Measurements from ENCODE around the gene SIDT2. TPM values are rescaled to one million over a fixed set of nuclear protein-coding genes. Genes with fewer than 3 reads are reported as not detected.

Gene SIDT2
- polyA plus RNA-seq, 1 experiment = 32.5 TPM

DNA sequence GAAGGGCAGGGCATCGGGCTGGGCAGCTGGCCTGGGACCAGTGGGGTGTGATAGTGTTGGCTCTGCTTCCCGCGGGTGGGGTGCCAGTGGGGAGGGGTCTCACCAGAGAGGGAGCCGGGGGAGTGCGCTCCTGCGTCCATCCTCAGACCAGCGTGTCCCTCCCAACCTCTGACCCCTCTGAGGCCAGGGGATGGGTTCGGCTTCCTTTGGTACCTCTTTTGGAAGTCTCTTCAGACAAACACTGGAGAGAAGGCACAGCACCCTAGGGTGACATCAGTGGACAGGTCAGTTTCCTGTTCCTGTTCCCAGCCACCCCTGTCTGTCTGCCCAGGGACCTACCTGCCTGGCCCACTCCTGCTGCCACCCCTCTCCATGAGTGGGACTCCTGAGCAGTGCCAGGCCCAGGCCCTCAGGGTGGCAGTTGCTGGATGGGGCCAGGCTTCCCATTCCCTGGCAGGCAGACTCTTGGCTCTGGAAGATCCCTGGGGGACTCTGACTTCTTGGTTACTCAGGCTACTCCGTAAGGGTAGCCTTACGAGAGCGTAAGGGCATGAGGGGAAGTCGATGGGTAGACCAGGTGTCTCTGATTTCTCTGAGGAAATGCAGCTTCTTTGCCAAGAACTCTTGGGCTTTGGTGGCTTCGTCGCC, 23.2 kb downstream of the SIDT2 start:
- POLR2A ChIA-PET = interaction anchor here (0.7 to 2.6 kb wide), 5 partner anchors 20 to 58 kb away, joined by 3 to 12 read pairs (median 4); partner anchors contain the start of genes PAFAH1B2 and SIDT2
- H3K4me3 ChIP-seq (ENCODE audit: low read depth, low read length) = peak overlapping the region; percentile 88
- no peak for DNase-seq (ENCODE audit: low read depth, low spot score)
- peak overlapping the region; percentile 96 for H3K27ac ChIP-seq (ENCODE audit: low read depth, low read length)
- H3K27me3 ChIP-seq (ENCODE audit: control insufficient read depth, insufficient read depth, low read length) = no peaks in the 10 kb centered on the region
- CTCF ChIA-PET = interaction anchor here (0.8 to 3.4 kb wide), 3 partner anchors 21 to 25 kb away, joined by 3 to 9 read pairs (median 3); no protein-coding TSS in a partner anchor
- TF ChIP-seq, protein P1, sequence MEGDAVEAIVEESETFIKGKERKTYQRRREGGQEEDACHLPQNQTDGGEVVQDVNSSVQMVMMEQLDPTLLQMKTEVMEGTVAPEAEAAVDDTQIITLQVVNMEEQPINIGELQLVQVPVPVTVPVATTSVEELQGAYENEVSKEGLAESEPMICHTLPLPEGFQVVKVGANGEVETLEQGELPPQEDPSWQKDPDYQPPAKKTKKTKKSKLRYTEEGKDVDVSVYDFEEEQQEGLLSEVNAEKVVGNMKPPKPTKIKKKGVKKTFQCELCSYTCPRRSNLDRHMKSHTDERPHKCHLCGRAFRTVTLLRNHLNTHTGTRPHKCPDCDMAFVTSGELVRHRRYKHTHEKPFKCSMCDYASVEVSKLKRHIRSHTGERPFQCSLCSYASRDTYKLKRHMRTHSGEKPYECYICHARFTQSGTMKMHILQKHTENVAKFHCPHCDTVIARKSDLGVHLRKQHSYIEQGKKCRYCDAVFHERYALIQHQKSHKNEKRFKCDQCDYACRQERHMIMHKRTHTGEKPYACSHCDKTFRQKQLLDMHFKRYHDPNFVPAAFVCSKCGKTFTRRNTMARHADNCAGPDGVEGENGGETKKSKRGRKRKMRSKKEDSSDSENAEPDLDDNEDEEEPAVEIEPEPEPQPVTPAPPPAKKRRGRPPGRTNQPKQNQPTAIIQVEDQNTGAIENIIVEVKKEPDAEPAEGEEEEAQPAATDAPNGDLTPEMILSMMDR (IDR thresholded peaks at IDR 0.05; ENCODE audit: low read depth, low read length) = no peak
- no peaks in the 10 kb centered on the region; the same call in 1 of the 2 replicates for H3K9me3 ChIP-seq (ENCODE audit: control insufficient read depth, insufficient read depth, low read length)

DNA sequence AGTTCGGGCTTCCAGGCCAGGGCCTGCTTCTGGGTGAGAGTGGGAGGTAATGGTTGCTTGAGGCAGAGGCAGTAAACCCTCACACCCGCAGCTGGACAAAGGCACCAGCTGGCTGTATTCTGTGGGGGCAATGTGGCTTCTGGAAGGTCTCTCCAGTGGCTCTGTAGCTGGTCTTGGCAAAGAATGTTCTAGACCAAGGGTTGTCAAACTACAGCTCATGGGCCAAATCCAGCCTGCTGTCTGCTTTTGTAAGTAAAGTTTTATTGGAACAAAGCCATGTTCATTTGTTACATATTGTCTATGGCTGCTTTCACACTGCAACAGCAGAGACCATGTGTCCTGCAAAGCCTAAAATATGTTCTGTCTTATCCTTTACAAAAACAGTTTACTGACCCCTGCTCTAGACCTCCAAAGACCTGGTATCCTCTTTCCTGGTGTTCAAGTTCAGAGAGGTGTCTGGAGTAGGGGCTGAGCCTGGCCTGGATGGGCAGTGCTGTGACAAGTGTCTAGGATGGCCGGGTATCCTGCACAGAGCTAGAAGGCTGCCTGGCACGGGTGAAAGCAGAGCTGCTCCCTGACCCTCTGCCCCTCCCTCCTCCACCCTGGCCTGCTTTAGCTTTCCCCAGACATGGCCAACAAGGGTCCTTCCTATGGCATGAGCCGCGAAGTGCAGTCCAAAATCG, 24.0 kb downstream of the SIDT2 start:
- H3K27ac ChIP-seq (ENCODE audit: low read depth, low read length) = peak overlapping the region; percentile 96
- H3K4me3 ChIP-seq (ENCODE audit: low read depth, low read length) = peak overlapping the region; percentile 88
- TF ChIP-seq, protein P1 (IDR thresholded peaks at IDR 0.05; ENCODE audit: low read depth, low read length) = no peak
- POLR2A ChIA-PET = interaction anchor here (1.0 to 1.8 kb wide), 4 partner anchors 21 to 59 kb away, joined by 4 to 5 read pairs (median 4); partner anchors contain the start of genes PAFAH1B2 and SIDT2
- H3K27me3 ChIP-seq (ENCODE audit: control insufficient read depth, insufficient read depth, low read length) = no peaks in the 10 kb centered on the region
- no peak for DNase-seq (ENCODE audit: low read depth, low spot score)
- CTCF ChIA-PET = interaction anchor here (0.8 to 3.4 kb wide), 2 partner anchors 23 to 24 kb away, joined by 3 to 9 read pairs; no protein-coding TSS in a partner anchor
- H3K9me3 ChIP-seq (ENCODE audit: control insufficient read depth, insufficient read depth, low read length) = no peaks in the 10 kb centered on the region; the same call in 1 of the 2 replicates

DNA sequence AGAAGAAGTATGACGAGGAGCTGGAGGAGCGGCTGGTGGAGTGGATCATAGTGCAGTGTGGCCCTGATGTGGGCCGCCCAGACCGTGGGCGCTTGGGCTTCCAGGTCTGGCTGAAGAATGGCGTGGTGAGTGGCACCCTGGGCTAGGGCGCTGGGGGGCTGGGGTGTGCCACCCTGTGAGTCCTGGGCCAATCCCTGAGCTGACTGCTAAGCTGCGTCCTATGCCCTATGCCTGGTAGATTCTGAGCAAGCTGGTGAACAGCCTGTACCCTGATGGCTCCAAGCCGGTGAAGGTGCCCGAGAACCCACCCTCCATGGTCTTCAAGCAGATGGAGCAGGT, 24.5 kb downstream of the SIDT2 start:
- CTCF ChIA-PET = interaction anchor here (3.4 kb wide), 1 partner anchor 24 kb away, joined by 9 read pairs; no protein-coding TSS in a partner anchor
- Histone ChIP-seq H3K27ac (ENCODE audit: low read depth, low read length) (peak overlapping the region; percentile 52), H3K9me3 (ENCODE audit: control insufficient read depth, insufficient read depth, low read length) (no peaks in the 10 kb centered on the region; the same call in 1 of the 2 replicates), H3K27me3 (ENCODE audit: control insufficient read depth, insufficient read depth, low read length) (no peaks in the 10 kb centered on the region), H3K4me3 (ENCODE audit: low read depth, low read length) (peak overlapping the region; percentile 88)
- DNase-seq (ENCODE audit: low read depth, low spot score) = no peak
- TF ChIP-seq, protein P1 (IDR thresholded peaks at IDR 0.05; ENCODE audit: low read depth, low read length) = no peak
- POLR2A ChIA-PET = interaction anchor here (1.0 to 1.8 kb wide), 2 partner anchors 21 to 24 kb away, joined by 4 read pairs; partner anchors contain the start of gene SIDT2

DNA sequence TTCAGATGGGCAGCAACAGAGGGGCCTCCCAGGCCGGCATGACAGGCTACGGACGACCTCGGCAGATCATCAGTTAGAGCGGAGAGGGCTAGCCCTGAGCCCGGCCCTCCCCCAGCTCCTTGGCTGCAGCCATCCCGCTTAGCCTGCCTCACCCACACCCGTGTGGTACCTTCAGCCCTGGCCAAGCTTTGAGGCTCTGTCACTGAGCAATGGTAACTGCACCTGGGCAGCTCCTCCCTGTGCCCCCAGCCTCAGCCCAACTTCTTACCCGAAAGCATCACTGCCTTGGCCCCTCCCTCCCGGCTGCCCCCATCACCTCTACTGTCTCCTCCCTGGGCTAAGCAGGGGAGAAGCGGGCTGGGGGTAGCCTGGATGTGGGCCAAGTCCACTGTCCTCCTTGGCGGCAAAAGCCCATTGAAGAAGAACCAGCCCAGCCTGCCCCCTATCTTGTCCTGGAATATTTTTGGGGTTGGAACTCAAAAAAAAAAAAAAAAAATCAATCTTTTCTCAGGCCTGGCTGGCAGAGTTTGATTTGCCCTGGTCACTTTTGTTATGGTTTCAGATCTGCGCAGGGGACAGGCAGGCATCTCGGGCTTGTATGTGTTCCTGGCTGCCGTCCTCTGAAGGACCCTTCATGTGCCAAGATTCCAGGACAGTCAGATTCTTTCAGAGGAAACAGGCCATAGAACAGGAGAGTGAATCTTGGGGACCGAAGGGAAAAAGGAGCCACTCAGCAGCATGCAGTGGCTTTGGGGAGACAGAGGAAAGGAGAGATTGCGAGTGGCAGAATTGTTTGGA, 25.9 kb downstream of the SIDT2 start:
- CTCF ChIA-PET = interaction anchor here (3.4 kb wide), 1 partner anchor 22 kb away, joined by 9 read pairs; no protein-coding TSS in a partner anchor
- TF ChIP-seq, protein P1 (IDR thresholded peaks at IDR 0.05; ENCODE audit: low read depth, low read length) = no peak
- DNase-seq (ENCODE audit: low read depth, low spot score) = no peak
- Histone ChIP-seq H3K9me3 (ENCODE audit: control insufficient read depth, insufficient read depth, low read length) (no peaks in the 10 kb centered on the region; the same call in 1 of the 2 replicates), H3K4me3 (ENCODE audit: low read depth, low read length) (peak overlapping the region; percentile 7; the same call in 1 of the 2 replicates), H3K27me3 (ENCODE audit: control insufficient read depth, insufficient read depth, low read length) (no peaks in the 10 kb centered on the region), H3K27ac (ENCODE audit: low read depth, low read length) (no peak overlapping the region)
- POLR2A ChIA-PET = interaction anchor here (0.7 to 2.3 kb wide), 3 partner anchors 14 to 17 kb away, joined by 3 to 9 read pairs (median 4); no protein-coding TSS in a partner anchor

Data from AG04450 (cell line).